H9 (cell line): Measurements from ENCODE around the gene PARL. TPM values are rescaled to one million over a fixed set of nuclear protein-coding genes. Genes with fewer than 3 reads are reported as not detected.

Experiments used
- DNase-seq: peaks from one replicate; pipeline ENCODE4 v3.0.0-alpha.2; 2017
- H2AFZ ChIP-seq: one replicate; pipeline ENCODE4 v1.6.1; 2013; ENCODE audit warnings: mild to moderate bottlenecking, low read length, control low read depth, moderate library complexity
- H2AK5ac ChIP-seq: 2 replicates; pipeline ENCODE4 v1.6.1; 2013; ENCODE audit warnings: low read length, control low read depth, mixed read lengths; ENCODE audit not compliant: insufficient read length
- H2BK120ac ChIP-seq: one replicate; pipeline ENCODE4 v1.6.1; 2013; ENCODE audit warnings: low read depth, mild to moderate bottlenecking, low read length, control low read depth, inconsistent platforms; ENCODE audit not compliant: poor library complexity, severe bottlenecking
- H2BK12ac ChIP-seq: 2 replicates; pipeline ENCODE4 v1.6.1; 2013; ENCODE audit warnings: low read length, control low read depth, mixed read lengths, low read depth; ENCODE audit not compliant: insufficient read length
- H2BK15ac ChIP-seq: 2 replicates; pipeline ENCODE4 v1.6.1; 2013; ENCODE audit warnings: low read depth, low read length, control low read depth
- H2BK20ac ChIP-seq: one replicate; pipeline ENCODE4 v1.6.1; 2013; ENCODE audit warnings: low read depth, mild to moderate bottlenecking, low read length, control low read depth, inconsistent platforms; ENCODE audit not compliant: poor library complexity, severe bottlenecking
- H2BK5ac ChIP-seq: 2 replicates; pipeline ENCODE4 v1.6.1; 2013; ENCODE audit warnings: low read length, control low read depth, mixed read lengths; ENCODE audit not compliant: insufficient read length
- H3K14ac ChIP-seq: 2 replicates; pipeline ENCODE4 v1.6.1; 2013; ENCODE audit warnings: low read length, control low read depth; ENCODE audit not compliant: insufficient read depth
- H3K18ac ChIP-seq: 2 replicates; pipeline ENCODE4 v1.6.1; 2013; ENCODE audit warnings: low read depth, mild to moderate bottlenecking, mixed read lengths, low read length, control low read depth; ENCODE audit not compliant: insufficient read length
- H3K23ac ChIP-seq: 2 replicates; pipeline ENCODE4 v1.6.1; 2013; ENCODE audit warnings: low read length, control low read depth, mixed read lengths, low read depth; ENCODE audit not compliant: insufficient read length
- H3K23me2 ChIP-seq: 2 replicates; pipeline ENCODE4 v1.6.1; 2013; ENCODE audit warnings: low read depth, mild to moderate bottlenecking, mixed read lengths, low read length, control low read depth; ENCODE audit not compliant: insufficient read length, poor library complexity, severe bottlenecking
- H3K27ac ChIP-seq: 2 replicates; pipeline ENCODE4 v1.5.1; 2013; ENCODE audit warnings: low read length, control low read depth, mixed read lengths, low read depth; ENCODE audit not compliant: insufficient read length
- H3K27me3 ChIP-seq: 2 replicates; pipeline ENCODE4 v1.6.1; 2013; ENCODE audit warnings: low read length, control low read depth, inconsistent platforms; ENCODE audit not compliant: insufficient read depth
- H3K4ac ChIP-seq: 2 replicates; pipeline ENCODE4 v1.6.1; 2013; ENCODE audit warnings: low read depth, mild to moderate bottlenecking, control low read depth, inconsistent platforms, low read length, moderate library complexity
- H3K4me1 ChIP-seq: 2 replicates; pipeline ENCODE4 v1.6.1; 2013; ENCODE audit warnings: low read length, control low read depth, inconsistent platforms; ENCODE audit not compliant: insufficient read depth
- H3K4me2 ChIP-seq: 2 replicates; pipeline ENCODE4 v1.6.1; 2013; ENCODE audit warnings: low read length, control low read depth, mixed read lengths; ENCODE audit not compliant: insufficient read length, insufficient read depth
- H3K56ac ChIP-seq: 2 replicates; pipeline ENCODE4 v1.6.1; 2013; ENCODE audit warnings: low read depth, mild to moderate bottlenecking, mixed read lengths, low read length, control low read depth; ENCODE audit not compliant: insufficient read length
- H3K79me1 ChIP-seq: 2 replicates; pipeline ENCODE4 v1.6.1; 2013; ENCODE audit warnings: low read depth, mild to moderate bottlenecking, moderate library complexity, low read length, control low read depth, inconsistent platforms; ENCODE audit not compliant: insufficient read depth, poor library complexity, severe bottlenecking
- H3K79me2 ChIP-seq: 2 replicates; pipeline ENCODE4 v1.6.1; 2013; ENCODE audit warnings: low read length, control low read depth, inconsistent platforms; ENCODE audit not compliant: insufficient read depth
- H3K9ac ChIP-seq: 2 replicates; pipeline ENCODE4 v1.6.1; 2013; ENCODE audit warnings: low read length, control low read depth, mixed read lengths; ENCODE audit not compliant: insufficient read length; ENCODE audit errors: extremely low read depth
- H3K9me3 ChIP-seq: one replicate; pipeline ENCODE4 v1.6.1; 2013; ENCODE audit warnings: low read depth, low read length, inconsistent platforms; ENCODE audit not compliant: control insufficient read depth
- H3T11ph ChIP-seq: one replicate; pipeline ENCODE4 v1.6.1; 2013; ENCODE audit warnings: mild to moderate bottlenecking, low read length, control low read depth, inconsistent platforms
- H4K20me1 ChIP-seq: one replicate; pipeline ENCODE4 v1.6.1; 2013; ENCODE audit not compliant: control insufficient read depth, insufficient read length, insufficient read depth
- H4K5ac ChIP-seq: 2 replicates; pipeline ENCODE4 v1.6.1; 2013; ENCODE audit warnings: low read depth, mild to moderate bottlenecking, mixed read lengths, low read length, control low read depth; ENCODE audit not compliant: insufficient read length
- H4K8ac ChIP-seq: replicated peaks from 2 replicates; pipeline ENCODE4 v1.6.1; 2013; ENCODE audit warnings: low read length, control low read depth, mixed read lengths, low read depth; ENCODE audit not compliant: insufficient read length
- H4K91ac ChIP-seq: 2 replicates; pipeline ENCODE4 v1.6.1; 2013; ENCODE audit warnings: low read depth, mild to moderate bottlenecking, moderate library complexity, mixed read lengths, low read length, control low read depth; ENCODE audit not compliant: insufficient read length
- H3K27ac Mint-ChIP-seq, 3 experiments: 2 replicates in 2 of 3; 3 replicates in 1 of 3; pipeline ENCODE4 v1.8.0; 2020 to 2021; ENCODE audit warnings: mixed read lengths in 3 of 3, mild to moderate bottlenecking in 1 of 3, moderate library complexity in 1 of 3
- H3K27me3 Mint-ChIP-seq: 2 replicates; pipeline ENCODE4 v1.8.0; 2021; ENCODE audit warnings: low read depth, mild to moderate bottlenecking, moderate library complexity, mixed read lengths
- H3K36me3 Mint-ChIP-seq, 3 experiments: 2 replicates in 2 of 3; 3 replicates in 1 of 3; pipeline ENCODE4 v1.8.0; 2020 to 2021; ENCODE audit warnings: low read depth in 3 of 3, mixed read lengths in 3 of 3; ENCODE audit not compliant: insufficient read depth in 1 of 3
- H3K4me1 Mint-ChIP-seq, 2 experiments: 2 replicates each; pipeline ENCODE4 v1.8.0; 2020; ENCODE audit warnings: mixed read lengths in 2 of 2
- H3K4me3 Mint-ChIP-seq, 2 experiments: 2 replicates in 1 of 2; 3 replicates in 1 of 2; pipeline ENCODE4 v1.8.0; 2020 to 2021; ENCODE audit warnings: mild to moderate bottlenecking in 2 of 2, mixed read lengths in 2 of 2, moderate library complexity in 1 of 2
- H3K9me3 Mint-ChIP-seq, 2 experiments: 2 replicates in 1 of 2; 3 replicates in 1 of 2; pipeline ENCODE4 v1.8.0; 2020; ENCODE audit warnings: mild to moderate bottlenecking in 2 of 2, mixed read lengths in 2 of 2, moderate library complexity in 1 of 2
- WGBS: extraction: QIAGEN DNeasy Blood & Tissue Kit; methylation state at CpG from one replicate; pipeline ENCODE4 v1.1.7; 2013; ENCODE audit warnings: missing lambda C conversion rate, low lambda C conversion rate, mixed read lengths; ENCODE audit not compliant: insufficient read length; ENCODE audit errors: extremely low coverage; 5-methylcytosine and 5-hydroxymethylcytosine counted together
- total RNA-seq: library from RNA; stranded (reverse); gene quantifications from 2 replicates; pipeline ENCODE4 v1.2.1, GENCODE V29; 2021
- TF ChIP-seq, protein P1 (sequence below): fragments of 200-600 bp; sonication (generic); conservative IDR thresholded peaks from 3 replicates; pipeline ENCODE4 v1.8.0; 2021; ENCODE audit warnings: antibody characterized with exemption, mild to moderate bottlenecking

Gene PARL
- total RNA-seq, 1 experiment from 2014 or later, result 94.5 TPM

DNA sequence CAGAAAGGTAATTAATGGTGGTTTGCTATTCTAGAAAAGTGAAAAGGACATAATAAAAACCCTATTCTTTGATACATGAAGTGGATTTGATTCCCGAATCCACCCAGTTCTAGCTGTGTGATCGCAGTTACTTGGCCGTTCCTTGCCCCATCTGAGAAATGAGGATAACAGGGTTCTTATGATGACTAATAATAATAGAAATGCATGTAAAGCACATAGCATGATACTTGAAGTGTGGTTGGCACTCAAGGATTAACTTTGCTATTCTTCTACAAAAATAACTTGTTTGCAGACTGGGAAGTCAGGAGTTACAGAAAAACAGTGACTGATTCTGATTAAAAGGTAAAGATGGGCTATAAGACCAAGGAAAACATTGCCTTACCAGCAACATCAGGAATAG is 26.8 kb downstream of the PARL start:
- Histone ChIP-seq H3K56ac (no peak overlapping the region), H3K4ac (no peak overlapping the region), H4K91ac (no peak overlapping the region), H2BK20ac (no peak overlapping the region), H3K27ac (no peak overlapping the region), H3K79me1 (no peaks in the 10 kb centered on the region), H2AK5ac (no peak overlapping the region), H3K9ac (no peak overlapping the region), H3K18ac (no peak overlapping the region), H2BK120ac (no peak overlapping the region), H2AFZ (no peak overlapping the region), H3K79me2 (no peaks in the 10 kb centered on the region), H3K4me2 (no peak overlapping the region), H4K20me1 (no peaks in the 10 kb centered on the region), H3K23ac (no peak overlapping the region), H3K4me1 (no peaks in the 10 kb centered on the region), H3T11ph (no peak overlapping the region), H4K8ac (no peak overlapping the region), H3K9me3 (no peaks in the 10 kb centered on the region), H2BK5ac (no peak overlapping the region), H2BK12ac (no peak overlapping the region), H3K23me2 (no peaks in the 10 kb centered on the region), H3K14ac (no peak overlapping the region), H3K27me3 (no peaks in the 10 kb centered on the region), H2BK15ac (no peak overlapping the region), H4K5ac (no peak overlapping the region)
- TF ChIP-seq, protein P1, sequence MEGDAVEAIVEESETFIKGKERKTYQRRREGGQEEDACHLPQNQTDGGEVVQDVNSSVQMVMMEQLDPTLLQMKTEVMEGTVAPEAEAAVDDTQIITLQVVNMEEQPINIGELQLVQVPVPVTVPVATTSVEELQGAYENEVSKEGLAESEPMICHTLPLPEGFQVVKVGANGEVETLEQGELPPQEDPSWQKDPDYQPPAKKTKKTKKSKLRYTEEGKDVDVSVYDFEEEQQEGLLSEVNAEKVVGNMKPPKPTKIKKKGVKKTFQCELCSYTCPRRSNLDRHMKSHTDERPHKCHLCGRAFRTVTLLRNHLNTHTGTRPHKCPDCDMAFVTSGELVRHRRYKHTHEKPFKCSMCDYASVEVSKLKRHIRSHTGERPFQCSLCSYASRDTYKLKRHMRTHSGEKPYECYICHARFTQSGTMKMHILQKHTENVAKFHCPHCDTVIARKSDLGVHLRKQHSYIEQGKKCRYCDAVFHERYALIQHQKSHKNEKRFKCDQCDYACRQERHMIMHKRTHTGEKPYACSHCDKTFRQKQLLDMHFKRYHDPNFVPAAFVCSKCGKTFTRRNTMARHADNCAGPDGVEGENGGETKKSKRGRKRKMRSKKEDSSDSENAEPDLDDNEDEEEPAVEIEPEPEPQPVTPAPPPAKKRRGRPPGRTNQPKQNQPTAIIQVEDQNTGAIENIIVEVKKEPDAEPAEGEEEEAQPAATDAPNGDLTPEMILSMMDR, result no peak
- H3K4me1 Mint-ChIP-seq, result no peaks in the 10 kb centered on the region
- peaks cover 36 to 81% (median 78%) of the 10 kb centered on the region in 3 experiments for H3K36me3 Mint-ChIP-seq
- no CpG with 5 or more reads among the region's 3 CpGs for WGBS
- no peak overlapping the region for H3K27ac Mint-ChIP-seq
- H3K4me3 Mint-ChIP-seq, result no peak overlapping the region
- DNase-seq, result no peak
- H3K27me3 Mint-ChIP-seq, result no peaks in the 10 kb centered on the region
- peaks cover 0 to 6% of the 10 kb centered on the region in 2 experiments; a peak in 2 of 5 replicates for H3K9me3 Mint-ChIP-seq
